ENCODE measurements around the gene CDH23.

DNA sequence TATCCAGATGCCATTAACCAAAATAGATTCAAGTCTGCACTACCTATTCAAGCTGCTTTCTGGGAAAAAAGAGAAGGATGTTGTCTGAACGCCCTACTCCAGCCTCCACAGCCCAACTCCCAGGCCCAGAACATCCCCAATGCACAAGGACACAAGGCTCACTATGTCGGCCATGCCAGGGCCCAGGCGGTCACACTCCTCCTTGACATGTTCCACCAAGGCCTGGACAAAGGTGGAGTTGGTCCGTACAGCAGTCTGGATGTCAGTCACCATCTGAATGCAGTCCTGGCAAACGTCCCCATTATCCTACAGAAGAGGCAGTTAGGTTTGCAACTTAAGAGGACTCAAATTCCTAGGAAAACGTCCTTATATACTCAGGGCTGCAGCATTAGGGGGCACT lies 431.1 kb downstream of the CDH23 start:
- no peak for TF ChIP-seq SUZ12 (IDR thresholded peaks at IDR 0.05)
- no peak for TF ChIP-seq ELF4 (IDR thresholded peaks at IDR 0.05)
- no peak for TF ChIP-seq SP1 (IDR thresholded peaks at IDR 0.05)
- TF ChIP-seq LEF1 (IDR thresholded peaks at IDR 0.05; ENCODE audit: borderline replicate concordance) = no peak
- no peak for TF ChIP-seq BHLHE40 (IDR thresholded peaks at IDR 0.05; ENCODE audit: borderline replicate concordance)
- no peak for TF ChIP-seq FOXA1 (IDR thresholded peaks at IDR 0.05)

All from HEK293T (cell line).